Ectodermal cell (in vitro differentiated cells): ENCODE data around the gene TSPAN11.

Experiments
- H3K27ac ChIP-seq: 2 replicates; pipeline ENCODE4 v1.7.0; 2013; ENCODE audit warnings: mild to moderate bottlenecking, low read depth, low read length; ENCODE audit not compliant: insufficient read depth, poor library complexity, severe bottlenecking
- H3K27me3 ChIP-seq: 2 replicates; pipeline ENCODE4 v1.7.0; 2013; ENCODE audit warnings: mild to moderate bottlenecking, low read length; ENCODE audit not compliant: insufficient read depth, control insufficient read depth, poor library complexity, severe bottlenecking
- H3K36me3 ChIP-seq: one replicate; pipeline ENCODE4 v1.7.0; 2013; ENCODE audit warnings: low read length; ENCODE audit not compliant: control insufficient read depth, insufficient read depth
- H3K4me1 ChIP-seq: one replicate; pipeline ENCODE4 v1.7.0; 2013; ENCODE audit warnings: low read length; ENCODE audit not compliant: control insufficient read depth, insufficient read depth
- H3K4me3 ChIP-seq: 2 replicates; pipeline ENCODE4 v1.7.0; 2013; ENCODE audit warnings: low read depth, low read length, control low read depth; ENCODE audit not compliant: insufficient read depth
- H3K9me3 ChIP-seq: 2 replicates; pipeline ENCODE4 v1.7.0; 2013; ENCODE audit warnings: mild to moderate bottlenecking, low read length, moderate library complexity; ENCODE audit not compliant: control insufficient read depth
- WGBS, 2 experiments: methylation state at CpG; one replicate each; pipeline ENCODE4 v1.1.7; 2013; ENCODE audit warnings: missing lambda C conversion rate in 2 of 2; 5-methylcytosine and 5-hydroxymethylcytosine counted together

The TSPAN11 gene

DNA sequence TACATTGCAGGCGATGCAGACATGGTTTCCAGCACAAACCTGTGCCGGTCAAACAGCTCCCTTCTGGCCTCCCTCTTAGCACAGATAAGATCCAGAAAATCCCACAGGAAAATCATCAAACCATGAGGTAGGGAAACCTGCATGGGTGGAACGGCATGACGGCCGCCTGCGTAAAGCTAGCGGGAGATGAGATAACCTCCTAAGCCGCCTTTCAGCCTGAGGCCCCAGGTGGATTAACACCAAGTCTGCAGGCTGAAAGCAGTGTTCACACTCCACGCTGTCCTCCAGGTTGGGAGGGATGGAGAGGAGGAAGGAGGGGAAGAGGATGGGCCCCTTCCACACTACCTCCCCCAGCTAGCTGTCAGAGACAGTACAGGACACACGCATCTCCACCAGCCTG is 63.8 kb downstream of the TSPAN11 start:
- Histone ChIP-seq H3K9me3 (no peaks in the 10 kb centered on the region), H3K27ac (no peak overlapping the region), H3K4me1 (no peaks in the 10 kb centered on the region), H3K27me3 (no peaks in the 10 kb centered on the region), H3K4me3 (no peak overlapping the region), H3K36me3 (no peaks in the 10 kb centered on the region)
- 91 to 94% methylated on average over 10 of the region's 10 CpGs for whole genome bisulfite sequencing, 2 experiments

DNA sequence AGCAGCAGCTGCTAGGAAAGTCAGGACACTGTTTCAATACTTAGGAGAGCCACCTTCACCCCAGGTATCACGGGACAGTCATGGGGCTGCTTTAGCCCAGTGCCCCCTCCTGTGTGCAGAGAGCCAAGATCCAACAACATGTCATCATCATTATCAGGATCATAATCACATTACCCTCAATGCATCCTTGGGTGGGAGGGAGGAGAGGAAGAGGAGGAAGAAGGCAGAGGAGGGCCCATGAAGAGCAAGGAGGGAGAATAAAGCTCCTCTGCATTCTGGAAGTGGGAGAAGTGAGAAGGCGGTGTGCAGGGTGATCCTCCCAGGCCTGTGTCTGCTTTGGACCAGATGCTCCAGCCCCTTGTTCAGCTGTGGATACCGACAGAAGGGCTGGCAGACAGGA is 64.2 kb downstream of the TSPAN11 start:
- H3K9me3 ChIP-seq = no peaks in the 10 kb centered on the region
- H3K4me1 ChIP-seq = no peaks in the 10 kb centered on the region
- H3K4me3 ChIP-seq = no peak overlapping the region
- no peak overlapping the region for H3K27ac ChIP-seq
- no peaks in the 10 kb centered on the region for H3K36me3 ChIP-seq
- WGBS, 2 experiments = 87 to 97% methylated on average over 3 of the region's 3 CpGs
- H3K27me3 ChIP-seq = no peaks in the 10 kb centered on the region

DNA sequence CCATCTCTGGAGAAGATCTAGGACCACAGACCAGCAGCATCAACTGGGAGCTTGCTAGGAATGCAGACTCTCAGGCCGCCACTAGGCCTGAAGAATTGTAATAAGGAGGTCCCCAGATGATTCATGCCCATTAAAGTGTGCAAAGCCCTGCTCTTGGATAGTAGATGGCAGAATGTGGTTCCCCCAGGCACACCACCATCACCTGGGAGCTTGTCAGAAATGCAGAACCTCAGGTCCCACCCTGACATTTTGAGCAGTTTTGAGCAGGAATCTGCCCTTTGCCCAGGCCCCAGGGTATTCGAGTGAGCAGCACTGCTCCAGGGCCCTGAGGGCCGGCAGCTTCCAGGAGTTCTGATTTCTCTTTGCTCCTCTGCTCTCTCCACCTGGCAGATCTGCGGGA is 64.9 kb downstream of the TSPAN11 start:
- no peaks in the 10 kb centered on the region for H3K9me3 ChIP-seq
- H3K27me3 ChIP-seq = no peaks in the 10 kb centered on the region
- no peak overlapping the region for H3K4me3 ChIP-seq
- 93% methylated on average over 4 of the region's 4 CpGs for WGBS, 2 experiments
- H3K36me3 ChIP-seq = no peaks in the 10 kb centered on the region
- H3K27ac ChIP-seq = no peak overlapping the region
- no peaks in the 10 kb centered on the region for H3K4me1 ChIP-seq

DNA sequence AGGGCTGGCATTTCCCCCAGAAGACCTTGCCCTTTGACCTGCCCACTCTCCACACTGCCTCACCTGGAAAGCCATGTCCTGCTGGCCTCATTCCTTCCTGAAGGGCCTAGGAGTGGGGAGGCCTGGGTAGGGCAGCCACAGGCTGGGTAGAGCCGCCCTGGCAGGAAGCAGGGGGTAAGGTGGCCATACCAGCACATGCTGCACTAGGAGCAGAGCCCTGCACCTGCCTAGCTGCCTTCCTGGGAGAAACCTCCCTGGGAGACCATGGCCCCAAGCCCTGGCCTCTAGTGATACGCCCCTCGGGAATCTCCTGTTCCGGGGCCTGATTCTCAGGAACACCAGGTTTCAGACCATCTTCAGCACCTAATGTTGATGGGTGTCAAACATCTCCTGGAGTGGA is 65.8 kb downstream of the TSPAN11 start:
- Histone ChIP-seq H3K36me3 (no peaks in the 10 kb centered on the region), H3K4me1 (no peaks in the 10 kb centered on the region), H3K27me3 (no peaks in the 10 kb centered on the region), H3K27ac (no peak overlapping the region), H3K4me3 (no peak overlapping the region), H3K9me3 (no peaks in the 10 kb centered on the region)
- WGBS, 2 experiments = 93 to 97% methylated on average over 4 of the region's 4 CpGs

- Histone ChIP-seq H3K4me1 (no peaks in the 10 kb centered on the region), H3K27me3 (no peaks in the 10 kb centered on the region), H3K9me3 (no peaks in the 10 kb centered on the region), H3K4me3 (no peak overlapping the region), H3K27ac (no peak overlapping the region), H3K36me3 (no peaks in the 10 kb centered on the region)
- WGBS, 2 experiments = 94 to 96% methylated on average over 4 of the region's 4 CpGs
Observed at GRCh38 chr12:30993766-30994165, 67.2 kb downstream of the TSPAN11 start.

GRCh38 chr12:30994274-30994673 is 67.7 kb downstream of the TSPAN11 start:
- no peak overlapping the region for H3K27ac ChIP-seq
- no peaks in the 10 kb centered on the region for H3K9me3 ChIP-seq
- 85 to 87% methylated on average over 12 to 13 of the region's 13 CpGs for whole genome bisulfite sequencing, 2 experiments
- no peaks in the 10 kb centered on the region for H3K27me3 ChIP-seq
- H3K4me3 ChIP-seq = no peak overlapping the region
- no peaks in the 10 kb centered on the region for H3K36me3 ChIP-seq
- H3K4me1 ChIP-seq = no peaks in the 10 kb centered on the region

- Histone ChIP-seq H3K27me3 (no peaks in the 10 kb centered on the region), H3K9me3 (no peaks in the 10 kb centered on the region), H3K27ac (no peak overlapping the region), H3K4me1 (peaks cover 6% of the 10 kb centered on the region), H3K36me3 (no peaks in the 10 kb centered on the region), H3K4me3 (no peak overlapping the region)
- WGBS, 2 experiments = 94 to 96% methylated on average over 2 of the region's 2 CpGs
Observed at GRCh38 chr12:30996255-30996654, 69.7 kb downstream of the TSPAN11 start.

GRCh38 chr12:30996752-30997151 is 70.2 kb downstream of the TSPAN11 start:
- peaks cover 6% of the 10 kb centered on the region for H3K4me1 ChIP-seq
- H3K4me3 ChIP-seq = no peak overlapping the region
- no peak overlapping the region for H3K27ac ChIP-seq
- 88 to 92% methylated on average over 3 of the region's 3 CpGs for WGBS, 2 experiments
- H3K9me3 ChIP-seq = no peaks in the 10 kb centered on the region
- no peaks in the 10 kb centered on the region for H3K27me3 ChIP-seq
- H3K36me3 ChIP-seq = no peaks in the 10 kb centered on the region

DNA sequence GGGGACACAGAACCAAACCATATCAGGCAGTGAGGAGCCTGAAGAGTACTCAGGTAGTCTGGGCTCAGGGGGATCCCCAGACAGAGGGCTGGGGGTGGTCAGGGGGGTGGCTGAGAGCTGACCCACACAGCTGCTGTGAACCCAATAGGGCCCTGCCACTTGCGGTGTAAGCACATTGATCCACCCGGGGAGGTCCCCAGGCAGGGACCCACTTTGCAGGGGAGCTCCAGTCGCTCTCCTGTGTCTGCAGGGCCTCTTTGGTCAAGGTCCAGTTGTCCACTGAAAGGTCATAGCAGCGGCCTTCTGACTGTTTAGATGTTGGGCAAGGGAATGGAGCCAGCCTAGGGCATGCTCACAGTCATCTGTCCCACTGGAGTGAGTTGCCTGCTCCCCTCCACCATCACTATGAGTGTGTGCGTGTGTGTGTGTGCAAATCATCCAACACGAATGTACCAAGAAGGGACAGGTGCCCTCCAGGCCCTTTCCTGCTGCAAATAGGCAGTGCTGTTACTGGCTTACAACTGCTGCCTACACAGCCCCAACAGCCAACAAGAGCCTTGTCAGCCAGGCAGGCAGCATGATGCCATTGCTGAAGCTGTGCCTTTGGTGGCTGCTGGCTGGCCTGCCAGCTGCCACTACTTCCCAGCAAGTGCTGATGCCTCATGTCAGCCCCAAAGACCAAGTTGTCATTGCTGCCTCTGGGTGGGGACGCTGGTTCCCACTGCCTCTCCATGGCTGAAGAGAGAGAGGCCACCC is 71.3 kb downstream of the TSPAN11 start:
- Histone ChIP-seq H3K27ac (no peak overlapping the region), H3K4me3 (no peak overlapping the region), H3K4me1 (peaks cover 6% of the 10 kb centered on the region), H3K9me3 (no peaks in the 10 kb centered on the region), H3K36me3 (no peaks in the 10 kb centered on the region), H3K27me3 (no peaks in the 10 kb centered on the region)
- WGBS, 2 experiments = 94 to 95% methylated on average over 7 of the region's 7 CpGs

- H3K36me3 ChIP-seq = no peaks in the 10 kb centered on the region
- H3K4me3 ChIP-seq = no peak overlapping the region
- H3K4me1 ChIP-seq = peaks cover 6% of the 10 kb centered on the region
- H3K27me3 ChIP-seq = no peaks in the 10 kb centered on the region
- no peak overlapping the region for H3K27ac ChIP-seq
- WGBS, 2 experiments = 93 to 96% methylated on average over 6 of the region's 6 CpGs
- H3K9me3 ChIP-seq = no peaks in the 10 kb centered on the region
Observed at GRCh38 chr12:30999011-30999410, 72.5 kb downstream of the TSPAN11 start.

- WGBS, 2 experiments = 76 to 77% methylated on average over 4 of the region's 4 CpGs
- no peaks in the 10 kb centered on the region for H3K36me3 ChIP-seq
- H3K27ac ChIP-seq = no peak overlapping the region
- H3K4me1 ChIP-seq = peaks cover 6% of the 10 kb centered on the region
- no peaks in the 10 kb centered on the region for H3K9me3 ChIP-seq
- no peaks in the 10 kb centered on the region for H3K27me3 ChIP-seq
- H3K4me3 ChIP-seq = no peak overlapping the region
Observed at GRCh38 chr12:30999723-31000122, 73.2 kb downstream of the TSPAN11 start.
